ENCODE data around the gene XRRA1.

GRCh38 chr11:74984070-74984469 is 35.2 kb upstream of the XRRA1 start:
- TF ChIP-seq EP300 (IDR thresholded peaks at IDR 0.05): no peak
- TF ChIP-seq CTCF (IDR thresholded peaks at IDR 0.05): no peak

All from ovary (tissue), 3 donors.